Measurements from ENCODE around the gene NELFB.
"Not testable (repeated sequence)": the region's sequence is repeated elsewhere in the genome, so short reads cannot be mapped to it uniquely, and the experiment has no call there.

The NELFB gene

DNA sequence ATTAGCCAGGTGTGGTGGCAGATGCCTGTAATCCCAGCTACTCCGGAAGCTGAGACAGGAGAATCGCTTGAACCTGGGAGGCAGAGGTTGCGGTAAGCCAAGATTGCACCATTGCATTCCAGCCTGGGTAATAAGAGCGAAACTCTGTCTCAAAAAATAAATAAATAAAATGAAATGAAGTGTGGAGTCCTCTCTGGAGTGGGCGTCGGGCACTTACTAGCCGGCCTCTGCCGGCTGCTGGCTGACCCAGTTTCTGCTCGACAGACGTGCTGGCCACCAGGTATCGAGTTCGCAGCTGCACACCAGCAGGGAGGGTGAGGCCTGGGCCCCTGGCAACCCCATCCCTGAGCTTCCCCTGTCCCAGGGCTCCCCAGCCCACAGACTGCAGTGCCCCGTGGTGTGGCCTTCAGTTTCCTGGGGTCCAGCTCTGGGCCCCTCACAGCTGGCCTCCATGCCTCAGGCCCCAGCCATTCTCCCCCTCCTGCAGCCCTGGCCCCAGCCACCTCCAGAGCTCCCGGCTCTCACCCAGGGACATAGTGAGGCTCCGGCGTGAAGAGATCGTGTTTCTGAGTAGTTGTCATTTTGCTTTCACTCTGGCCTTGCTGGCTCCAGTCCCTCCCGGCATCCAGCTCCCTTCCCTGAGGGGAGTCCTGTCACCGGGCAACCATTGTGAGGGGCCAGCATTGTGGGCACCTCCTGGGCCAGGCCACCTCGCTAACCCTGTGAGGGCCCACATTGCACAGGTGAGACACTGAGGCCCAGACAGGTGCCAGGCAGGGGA is 7.8 kb upstream of the NELFB start:
- Mint-ChIP-seq H3K27ac (no peak overlapping the region), H3K4me3 (no peak overlapping the region), H3K27me3 (no peaks in the 10 kb centered on the region), H3K36me3 (ENCODE audit: low read depth) (peaks cover 17% of the 10 kb centered on the region), H3K4me1 (ENCODE audit: low read depth) (peaks cover 11% of the 10 kb centered on the region), H3K9me3 (no peaks in the 10 kb centered on the region)

DNA sequence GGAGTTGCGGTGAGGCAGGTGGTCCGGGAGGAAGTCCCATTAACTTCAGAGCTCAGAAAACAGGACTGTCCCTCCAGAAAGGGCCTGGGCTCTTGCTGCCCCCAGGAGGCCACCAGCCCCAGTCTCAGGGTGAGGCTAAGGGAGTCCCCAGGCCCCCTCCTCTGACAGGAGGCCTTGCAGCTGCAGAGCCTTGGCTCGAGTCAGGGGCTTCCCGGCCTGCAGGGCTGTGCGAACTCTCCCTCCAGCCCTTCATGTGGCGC is 7.3 kb upstream of the NELFB start:
- no peaks in the 10 kb centered on the region for H3K9me3 Mint-ChIP-seq
- no peak overlapping the region for H3K4me3 Mint-ChIP-seq
- H3K27ac Mint-ChIP-seq = no peak overlapping the region
- no peaks in the 10 kb centered on the region for H3K27me3 Mint-ChIP-seq
- peaks cover 11% of the 10 kb centered on the region for H3K36me3 Mint-ChIP-seq (ENCODE audit: low read depth)
- H3K4me1 Mint-ChIP-seq (ENCODE audit: low read depth) = peaks cover 6% of the 10 kb centered on the region

DNA sequence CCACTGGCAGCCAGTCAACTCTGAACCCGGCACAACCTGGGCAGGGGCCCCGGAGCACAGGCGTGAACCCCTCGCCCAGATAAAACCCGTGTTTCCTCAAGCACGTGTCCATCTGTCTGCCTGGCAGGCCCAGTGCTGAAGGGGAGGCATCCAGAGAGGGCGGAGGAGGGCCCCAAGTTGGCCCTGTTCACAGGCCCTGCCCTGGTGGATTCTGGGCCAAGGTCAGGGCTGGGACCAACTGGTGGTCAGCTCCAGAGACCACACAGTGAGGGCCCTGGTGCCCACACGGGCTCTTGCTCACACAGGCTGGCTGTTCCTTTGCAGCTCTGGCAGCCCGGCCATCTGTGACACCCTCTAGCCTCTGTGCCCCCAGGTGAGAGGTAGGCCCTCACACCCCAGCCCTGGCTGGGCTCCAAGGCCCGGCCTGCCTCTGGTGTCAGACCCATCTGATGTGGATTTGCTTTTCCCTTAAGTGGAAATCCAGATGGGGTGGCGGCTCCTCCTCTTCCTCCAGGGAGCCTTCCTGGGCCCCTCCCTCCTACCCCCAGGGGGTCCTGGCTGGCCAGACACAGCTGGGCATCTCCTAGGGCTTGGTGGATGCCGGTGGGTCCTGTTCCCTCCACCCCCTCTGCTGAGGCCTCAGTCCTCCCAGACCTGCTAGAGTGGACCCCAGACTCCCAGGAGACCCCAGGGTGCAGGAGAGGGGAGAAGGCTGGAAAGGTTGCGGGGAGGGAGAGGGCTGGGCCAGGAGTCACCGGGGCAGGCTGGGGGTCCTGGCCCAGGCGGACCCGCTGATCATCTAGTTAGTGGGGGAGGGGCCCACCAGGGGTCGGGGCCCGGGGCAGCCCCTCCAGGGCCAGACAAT is 4.6 kb upstream of the NELFB start:
- Mint-ChIP-seq H3K4me3 (no peak overlapping the region), H3K27me3 (no peaks in the 10 kb centered on the region), H3K27ac (no peak overlapping the region), H3K9me3 (no peaks in the 10 kb centered on the region), H3K4me1 (ENCODE audit: low read depth) (peaks cover 5% of the 10 kb centered on the region), H3K36me3 (ENCODE audit: low read depth) (no peaks in the 10 kb centered on the region)

DNA sequence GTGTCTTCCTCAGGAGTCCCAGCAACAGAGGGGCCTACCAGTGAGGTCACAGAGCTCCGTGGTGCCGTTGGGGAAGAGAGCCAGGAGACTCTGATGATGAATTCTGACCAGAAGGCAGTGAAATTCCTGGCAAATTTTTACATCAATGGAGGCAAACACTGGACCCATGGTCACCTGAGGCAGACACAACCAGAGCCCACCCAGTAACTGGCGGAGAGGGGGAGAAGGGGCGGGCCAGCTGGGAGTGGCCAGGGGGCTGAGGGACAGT is 4.0 kb upstream of the NELFB start, which contains the start of gene STPG3:
Gene STPG3, plus strand, starts transcription at position 93 of the 268 bp plus-strand sequence. Its CDS starts 1 bp downstream, at position 94.
- H3K4me1 Mint-ChIP-seq (ENCODE audit: low read depth) = peaks cover 6% of the 10 kb centered on the region
- H3K9me3 Mint-ChIP-seq = no peaks in the 10 kb centered on the region
- H3K27ac Mint-ChIP-seq = no peak within 1 kb of the TSS
- no peak within 1 kb of the TSS for H3K4me3 Mint-ChIP-seq
- H3K36me3 Mint-ChIP-seq (ENCODE audit: low read depth) = no peaks in the 10 kb centered on the region
- no peaks in the 10 kb centered on the region for H3K27me3 Mint-ChIP-seq

DNA sequence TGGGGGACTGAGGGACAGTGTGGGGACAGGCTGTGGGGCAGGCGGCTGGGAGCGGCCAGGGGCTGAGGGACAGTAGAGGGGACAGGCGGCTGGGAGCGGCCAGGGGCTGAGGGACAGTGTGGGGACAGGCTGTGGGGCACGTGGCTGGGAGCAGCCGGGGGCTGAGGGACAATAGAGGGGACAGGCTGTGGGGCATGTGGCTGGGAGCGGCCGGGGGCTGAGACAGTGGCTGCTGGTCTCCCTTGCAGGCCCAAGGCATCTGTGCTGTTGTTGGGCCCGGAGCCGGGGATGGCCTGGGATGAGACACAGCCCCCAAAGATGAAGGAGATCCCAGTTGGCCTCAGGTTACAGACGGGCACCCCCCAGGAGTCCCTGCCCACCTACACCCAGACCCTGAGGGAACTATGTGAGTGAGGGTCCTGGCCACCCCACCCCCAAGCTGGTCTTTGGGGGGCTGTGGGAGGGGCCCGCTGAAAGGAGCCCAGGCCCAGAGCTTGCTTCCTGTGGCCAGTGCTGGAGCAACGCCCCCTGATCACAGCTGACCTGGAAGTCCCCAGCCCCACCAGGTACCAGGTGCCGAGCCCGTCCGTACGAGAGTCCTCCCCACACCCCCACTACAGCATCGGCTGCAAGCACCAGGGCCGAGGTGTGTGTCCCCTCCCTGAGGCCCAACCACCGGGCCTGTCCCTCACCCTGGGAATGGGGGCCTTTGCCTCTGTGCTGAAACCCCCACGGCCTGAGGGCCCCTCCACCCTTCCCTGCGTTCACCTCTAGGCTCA is 3.4 kb upstream of the NELFB start:
- no peaks in the 10 kb centered on the region for H3K27me3 Mint-ChIP-seq
- no peak overlapping the region for H3K4me3 Mint-ChIP-seq
- H3K4me1 Mint-ChIP-seq (ENCODE audit: low read depth) = peaks cover 11% of the 10 kb centered on the region
- H3K27ac Mint-ChIP-seq = no peak overlapping the region
- no peaks in the 10 kb centered on the region for H3K36me3 Mint-ChIP-seq (ENCODE audit: low read depth)
- H3K9me3 Mint-ChIP-seq = no peaks in the 10 kb centered on the region

DNA sequence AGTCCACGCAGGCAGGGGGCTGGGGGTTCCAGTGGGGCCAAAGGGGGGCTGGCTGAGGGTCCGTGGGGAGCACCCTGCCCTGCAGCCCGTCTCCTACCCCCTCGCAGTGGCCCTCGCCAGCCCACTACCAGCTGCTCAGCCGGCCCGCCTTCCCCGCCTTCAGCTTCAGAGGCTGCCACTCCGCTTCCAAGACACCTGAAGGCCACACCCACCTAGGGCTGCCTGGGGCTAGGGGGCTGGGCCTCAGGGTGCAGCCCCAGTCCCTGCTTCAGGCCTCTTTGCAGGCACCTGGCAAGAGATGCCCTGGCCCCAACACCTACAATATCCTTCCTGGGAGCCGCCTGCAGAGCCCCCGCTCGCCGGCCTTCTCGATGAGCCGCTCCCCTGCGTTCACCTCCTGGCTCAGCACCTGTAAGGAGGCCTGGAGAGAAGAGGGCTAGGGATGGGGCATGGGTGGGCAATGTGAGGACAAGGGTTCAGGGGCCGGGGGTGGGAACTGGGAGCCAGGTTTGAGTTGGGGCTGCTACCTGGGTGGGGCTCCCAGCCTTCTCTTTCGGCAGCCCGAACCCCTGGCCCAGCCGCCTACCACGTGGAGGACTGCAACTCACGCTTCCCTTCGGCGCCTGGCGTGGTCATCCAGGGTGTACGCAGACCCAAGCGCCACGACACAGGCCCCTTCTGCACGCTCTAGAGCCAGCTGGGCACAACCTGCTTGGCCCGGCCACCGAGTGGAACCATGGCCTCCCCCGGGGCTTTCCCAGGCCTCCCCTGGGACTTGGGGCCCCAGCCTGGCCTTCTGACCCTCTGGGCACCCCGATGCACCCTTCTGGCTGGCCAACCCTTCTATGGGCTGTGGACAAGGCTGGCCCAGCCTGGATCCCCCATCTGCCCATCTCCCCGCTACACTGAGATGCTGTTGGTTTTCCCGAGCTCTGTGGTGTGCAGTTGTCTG is 2.3 kb upstream of the NELFB start:
- no peak overlapping the region for H3K27ac Mint-ChIP-seq
- H3K27me3 Mint-ChIP-seq = no peaks in the 10 kb centered on the region
- H3K36me3 Mint-ChIP-seq (ENCODE audit: low read depth) = no peaks in the 10 kb centered on the region
- H3K4me3 Mint-ChIP-seq = no peak overlapping the region
- H3K9me3 Mint-ChIP-seq = no peaks in the 10 kb centered on the region
- peaks cover 17% of the 10 kb centered on the region for H3K4me1 Mint-ChIP-seq (ENCODE audit: low read depth)

DNA sequence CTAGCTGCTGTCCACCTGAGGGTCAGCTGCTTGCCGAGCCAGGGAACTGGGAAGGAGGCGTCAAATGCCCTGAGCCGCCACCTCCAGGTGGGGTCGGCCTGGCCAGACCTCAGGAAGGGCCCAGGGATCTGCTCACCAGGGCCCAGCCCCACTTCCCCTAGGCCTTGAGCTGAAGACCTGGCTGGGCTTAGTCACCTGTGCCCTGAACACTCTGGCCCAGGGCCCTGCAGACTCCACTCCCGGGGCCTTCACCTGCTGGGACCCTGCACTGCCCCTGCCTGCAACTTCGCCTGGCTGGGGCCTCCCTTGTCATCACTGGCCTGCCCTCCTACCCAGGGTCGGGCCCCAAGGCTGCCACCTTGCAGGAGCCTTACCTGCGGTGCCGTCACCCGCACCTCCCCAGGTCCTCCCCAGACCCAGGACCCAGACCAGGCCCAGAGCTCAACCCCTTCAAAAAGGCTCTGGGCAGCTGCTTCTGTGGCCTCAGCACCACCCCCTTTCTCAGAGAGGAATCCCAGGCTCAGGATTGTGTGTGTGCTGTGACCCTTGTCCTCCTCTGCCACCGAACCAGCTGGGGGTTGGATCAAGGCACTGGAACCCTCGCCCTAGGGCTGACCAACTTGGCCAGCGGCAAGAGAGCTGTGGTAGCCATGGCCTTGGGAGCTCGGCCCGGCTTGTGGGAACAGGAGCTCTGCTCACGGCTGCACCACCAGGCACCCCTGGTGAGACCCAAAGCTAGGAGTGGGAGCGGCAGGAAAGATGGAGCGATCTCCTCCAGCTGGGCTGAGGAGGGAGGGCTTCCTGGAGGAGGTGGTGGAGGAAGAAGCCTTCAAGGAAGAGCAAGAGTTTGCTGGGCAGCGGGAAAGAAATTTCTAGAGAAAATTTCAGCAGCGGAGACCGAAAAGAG is 1.2 kb upstream of the NELFB start:
- H3K4me1 Mint-ChIP-seq (ENCODE audit: low read depth) = peaks cover 17% of the 10 kb centered on the region
- H3K36me3 Mint-ChIP-seq (ENCODE audit: low read depth) = peaks cover 4% of the 10 kb centered on the region
- peak overlapping the region; percentile 85 for H3K27ac Mint-ChIP-seq
- no peaks in the 10 kb centered on the region for H3K9me3 Mint-ChIP-seq
- H3K4me3 Mint-ChIP-seq = peak overlapping the region; percentile 81
- H3K27me3 Mint-ChIP-seq = no peaks in the 10 kb centered on the region

DNA sequence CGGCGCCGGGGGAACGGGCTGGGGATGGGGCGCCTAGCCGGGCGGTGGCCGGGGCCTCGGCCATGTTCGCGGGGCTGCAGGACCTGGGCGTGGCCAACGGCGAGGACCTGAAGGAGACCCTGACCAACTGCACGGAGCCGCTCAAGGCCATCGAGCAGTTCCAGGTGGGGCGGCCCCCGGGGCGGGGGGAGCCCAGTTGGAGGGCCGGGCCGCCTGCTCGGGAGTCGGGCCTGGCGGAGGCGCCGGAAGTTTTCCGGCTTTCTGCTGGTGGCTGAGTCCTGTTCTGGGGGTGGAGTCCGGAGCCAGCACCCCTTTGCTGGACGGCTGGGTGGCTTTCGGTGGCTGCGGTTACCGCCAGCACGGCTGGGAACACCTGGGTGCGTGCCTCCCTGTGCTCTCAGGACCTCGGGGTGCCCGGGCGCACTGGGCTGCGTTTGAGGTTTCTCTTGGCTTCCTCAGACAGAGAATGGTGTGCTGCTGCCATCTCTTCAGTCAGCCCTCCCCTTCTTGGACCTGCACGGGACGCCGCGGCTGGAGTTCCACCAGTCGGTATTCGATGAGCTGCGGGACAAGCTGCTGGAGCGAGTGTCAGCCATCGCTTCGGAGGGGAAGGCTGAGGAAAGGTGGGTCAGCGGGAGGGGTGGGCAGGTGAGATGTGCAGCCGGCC is 454 bp downstream of the NELFB start:
- Mint-ChIP-seq H3K4me1 (ENCODE audit: low read depth) (peaks cover 17% of the 10 kb centered on the region), H3K27me3 (no peaks in the 10 kb centered on the region), H3K9me3 (no peaks in the 10 kb centered on the region), H3K36me3 (ENCODE audit: low read depth) (peaks cover 8% of the 10 kb centered on the region), H3K4me3 (peak overlapping the region; percentile 86), H3K27ac (peak overlapping the region; percentile 61)

DNA sequence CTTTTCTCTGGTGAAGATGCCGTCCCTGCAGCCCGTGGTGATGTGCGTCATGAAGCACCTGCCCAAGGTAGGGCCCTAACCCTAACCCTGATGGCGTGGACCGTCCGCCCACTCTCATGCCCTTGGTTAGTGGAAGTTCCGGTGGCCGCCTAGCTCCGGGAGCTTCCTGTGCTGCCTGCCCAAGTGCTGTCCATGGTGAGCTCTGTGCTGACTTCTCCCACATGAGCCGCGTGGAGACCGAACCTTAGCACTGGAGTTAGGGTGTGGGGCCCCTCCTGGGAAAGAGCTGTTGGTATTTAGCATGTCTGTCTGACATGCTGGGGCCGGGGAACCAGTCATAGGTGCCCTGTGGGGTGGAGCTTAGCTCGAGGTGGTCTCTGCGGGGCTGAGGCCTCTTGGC is 1.2 kb downstream of the NELFB start:
- Mint-ChIP-seq H3K4me1 (ENCODE audit: low read depth) (peaks cover 17% of the 10 kb centered on the region), H3K27ac (peak overlapping the region; percentile 45), H3K27me3 (no peaks in the 10 kb centered on the region), H3K9me3 (no peaks in the 10 kb centered on the region), H3K4me3 (peak overlapping the region; percentile 86), H3K36me3 (ENCODE audit: low read depth) (peaks cover 8% of the 10 kb centered on the region)

DNA sequence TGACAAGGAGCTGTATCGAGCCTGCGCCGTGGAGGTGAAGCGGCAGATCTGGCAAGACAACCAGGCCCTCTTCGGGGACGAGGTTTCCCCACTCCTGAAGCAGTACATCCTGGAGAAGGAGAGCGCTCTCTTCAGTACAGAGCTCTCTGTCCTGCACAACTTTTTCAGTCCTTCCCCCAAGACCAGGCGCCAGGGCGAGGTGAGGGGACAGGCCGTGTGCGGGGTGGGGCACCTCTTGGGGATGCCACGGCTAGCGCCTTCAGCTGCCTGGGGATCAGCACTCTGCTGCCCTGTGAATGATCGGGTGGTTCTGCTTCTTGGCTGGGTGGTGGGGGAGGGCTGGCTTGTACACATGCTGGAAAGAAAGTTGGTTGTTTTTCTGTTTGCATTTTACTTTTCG is 1.7 kb downstream of the NELFB start:
- Mint-ChIP-seq H3K4me1 (ENCODE audit: low read depth) (peaks cover 17% of the 10 kb centered on the region), H3K27ac (no peak overlapping the region), H3K27me3 (no peaks in the 10 kb centered on the region), H3K9me3 (no peaks in the 10 kb centered on the region), H3K4me3 (peak overlapping the region; percentile 86), H3K36me3 (ENCODE audit: low read depth) (peaks cover 13% of the 10 kb centered on the region)

DNA sequence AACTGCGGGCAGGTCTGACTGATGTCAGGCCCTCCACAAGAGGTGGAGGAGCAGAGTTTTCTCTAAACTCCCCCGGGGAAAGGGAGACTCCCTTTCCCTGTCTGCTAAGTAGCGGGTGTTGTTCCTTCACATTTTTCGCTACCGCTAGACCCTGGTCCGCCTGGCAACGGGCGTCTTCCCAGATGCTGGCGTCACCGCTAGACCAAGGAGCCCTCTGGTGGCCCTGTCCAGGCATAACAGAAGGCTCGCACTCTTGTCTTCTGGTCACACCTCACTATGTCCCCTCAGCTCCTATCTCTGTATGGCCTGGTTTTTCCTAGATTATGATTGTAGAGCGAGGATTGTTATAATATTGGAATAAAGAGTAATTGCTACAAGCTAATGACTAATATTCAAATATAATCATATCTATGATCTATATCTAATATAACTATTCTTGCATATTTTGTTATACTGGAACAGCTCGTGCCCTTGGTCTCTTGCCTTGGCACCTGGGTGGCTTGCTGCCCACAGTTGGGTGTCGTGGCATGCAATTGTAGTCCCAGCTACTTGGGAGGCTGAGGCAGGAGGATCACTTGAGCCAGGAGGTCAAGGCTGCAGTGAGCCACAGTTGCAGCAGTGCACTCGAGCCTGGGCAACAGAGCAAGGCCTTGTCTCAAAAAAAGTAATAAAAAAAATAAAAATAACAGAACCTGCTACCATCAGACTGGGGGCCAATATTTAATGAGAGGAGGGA is 7.2 kb downstream of the NELFB start:
- not testable (repeated sequence) for H3K4me3 Mint-ChIP-seq; H3K27me3 Mint-ChIP-seq; H3K27ac Mint-ChIP-seq; H3K9me3 Mint-ChIP-seq; H3K4me1 Mint-ChIP-seq (ENCODE audit: low read depth)
- H3K36me3 Mint-ChIP-seq (ENCODE audit: low read depth) = peaks cover 23% of the 10 kb centered on the region

DNA sequence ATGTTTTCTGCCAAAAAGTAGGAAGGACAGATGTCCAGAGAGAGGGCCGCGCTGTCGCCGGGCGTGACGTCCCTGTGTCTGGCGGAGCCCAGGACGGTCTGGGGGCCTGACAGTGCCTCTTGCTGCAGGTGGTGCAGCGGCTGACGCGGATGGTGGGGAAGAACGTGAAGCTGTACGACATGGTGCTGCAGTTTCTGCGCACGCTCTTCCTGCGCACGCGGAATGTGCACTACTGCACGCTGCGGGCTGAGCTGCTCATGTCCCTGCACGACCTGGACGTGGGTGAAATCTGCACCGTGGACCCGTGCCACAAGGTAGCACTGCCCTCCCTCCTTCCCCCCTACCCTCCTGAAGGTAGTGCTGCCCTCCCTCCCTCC is 7.8 kb downstream of the NELFB start:
- Mint-ChIP-seq H3K27me3 (no peaks in the 10 kb centered on the region), H3K36me3 (ENCODE audit: low read depth) (peaks cover 28% of the 10 kb centered on the region), H3K4me3 (no peak overlapping the region), H3K4me1 (ENCODE audit: low read depth) (peaks cover 3% of the 10 kb centered on the region), H3K27ac (no peak overlapping the region), H3K9me3 (no peaks in the 10 kb centered on the region)

DNA sequence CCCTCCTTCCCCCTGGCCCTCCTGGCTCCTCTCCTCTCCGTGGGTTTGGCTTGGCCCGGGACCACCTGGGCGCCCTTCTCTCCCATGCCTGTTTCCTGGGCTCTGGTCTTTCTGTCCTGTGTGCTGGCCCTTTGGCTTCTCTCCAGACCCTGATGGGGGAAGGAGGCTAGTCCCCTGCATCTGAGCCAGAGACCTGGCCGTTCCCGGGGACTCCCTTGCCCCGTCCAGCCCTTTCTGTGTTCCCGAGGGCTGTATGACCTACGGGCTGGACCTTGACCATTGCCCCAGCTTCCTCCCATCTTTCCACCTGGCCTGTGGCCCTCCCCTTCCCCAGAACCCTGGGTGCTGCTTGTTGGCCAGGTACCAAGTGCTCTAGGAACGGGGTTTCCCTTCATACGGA is 8.4 kb downstream of the NELFB start:
- no peaks in the 10 kb centered on the region for H3K27me3 Mint-ChIP-seq
- peaks cover 30% of the 10 kb centered on the region for H3K36me3 Mint-ChIP-seq (ENCODE audit: low read depth)
- peaks cover 4% of the 10 kb centered on the region for H3K4me1 Mint-ChIP-seq (ENCODE audit: low read depth)
- H3K9me3 Mint-ChIP-seq = no peaks in the 10 kb centered on the region
- H3K27ac Mint-ChIP-seq = no peak overlapping the region
- no peak overlapping the region for H3K4me3 Mint-ChIP-seq
